CD8-positive, alpha-beta memory T cell (primary cell): ENCODE data around the gene KLHL3. TPM values are rescaled to one million over a fixed set of nuclear protein-coding genes. Genes with fewer than 3 reads are reported as not detected.
A peak's percentile ranks its signal among the peaks of the same experiment; 100 is the strongest.

Source experiments
- CTCF ChIA-PET: fragments of 350-600 bp; sonication (Branson Sonifier 250); formaldehyde crosslinking; loops from one replicate; lab custom pipeline; 2021; ENCODE audit warnings: antibody characterized with exemption; lab: Charles Lee
- POLR2A ChIA-PET: fragments of 350-600 bp; sonication (Branson Sonifier 250); formaldehyde crosslinking; loops from one replicate; lab custom pipeline; 2021; ENCODE audit warnings: antibody characterized with exemption; lab: Charles Lee
- DNase-seq, 5 donors: peaks; one replicate each; pipeline versions ENCODE4 v3.0.0 to v3.0.0-alpha.2; 2020 to 2022; ENCODE audit warnings: mixed read lengths in 1 of 5
- H3K27ac ChIP-seq: one replicate; pipeline ENCODE4 v1.7.0; 2013; ENCODE audit warnings: low read depth, mild to moderate bottlenecking, low read length, moderate library complexity
- H3K27me3 ChIP-seq: 2 replicates; pipeline ENCODE4 v1.7.0; 2013; ENCODE audit warnings: low read length, mild to moderate bottlenecking; ENCODE audit not compliant: insufficient read depth, poor library complexity, severe bottlenecking
- H3K36me3 ChIP-seq: 2 replicates; pipeline ENCODE4 v1.7.0; 2013; ENCODE audit warnings: mild to moderate bottlenecking, low read length, moderate library complexity; ENCODE audit not compliant: insufficient read depth
- H3K4me1 ChIP-seq: 2 replicates; pipeline ENCODE4 v1.7.0; 2013; ENCODE audit warnings: mild to moderate bottlenecking, low read length, moderate library complexity; ENCODE audit not compliant: insufficient read depth
- H3K4me3 ChIP-seq: 2 replicates; pipeline ENCODE4 v1.7.0; 2013; ENCODE audit warnings: mild to moderate bottlenecking, low read length
- H3K9me3 ChIP-seq: 2 replicates; pipeline ENCODE4 v1.7.0; 2013; ENCODE audit warnings: mild to moderate bottlenecking, low read length
- H3K27ac Mint-ChIP-seq, 8 donors: one replicate each; pipeline ENCODE4 v1.8.0; 2020 to 2021; ENCODE audit warnings: mixed read lengths in 8 of 8, mild to moderate bottlenecking in 6 of 8, inconsistent platforms in 3 of 8, moderate library complexity in 3 of 8
- H3K27me3 Mint-ChIP-seq, 2 donors: one replicate each; pipeline ENCODE4 v1.8.0; 2020 to 2021; ENCODE audit warnings: mixed read lengths in 2 of 2, mild to moderate bottlenecking in 1 of 2, moderate library complexity in 1 of 2
- H3K36me3 Mint-ChIP-seq, 3 donors: one replicate each; pipeline ENCODE4 v1.8.0; 2020 to 2021; ENCODE audit warnings: mixed read lengths in 3 of 3, inconsistent platforms in 1 of 3, mild to moderate bottlenecking in 1 of 3
- H3K4me1 Mint-ChIP-seq, 3 donors: one replicate each; pipeline ENCODE4 v1.8.0; 2020 to 2021; ENCODE audit warnings: mixed read lengths in 3 of 3, inconsistent platforms in 1 of 3, mild to moderate bottlenecking in 1 of 3
- H3K4me3 Mint-ChIP-seq, 7 donors: one replicate each; pipeline ENCODE4 v1.8.0; 2020 to 2021; ENCODE audit warnings: mixed read lengths in 7 of 7, mild to moderate bottlenecking in 6 of 7, moderate library complexity in 4 of 7, inconsistent platforms in 2 of 7
- H3K9me3 Mint-ChIP-seq, 5 donors: one replicate each; pipeline ENCODE4 v1.8.0; 2020 to 2022; ENCODE audit warnings: mixed read lengths in 5 of 5, mild to moderate bottlenecking in 3 of 5, moderate library complexity in 2 of 5, inconsistent platforms in 1 of 5
- polyA plus RNA-seq: library from polyadenylated mRNA; unstranded; fragments of 300-500 nt; fragmentation: Illumina TruSeq; gene quantifications from one replicate; pipeline ENCODE4 v1.2.3, GENCODE V29; 2021
- total RNA-seq, 2 experiments: library from RNA; stranded (reverse); gene quantifications; one replicate each; pipeline ENCODE4 v1.2.3, GENCODE V29; 2021

KLHL3 gene
- total and polyA plus RNA-seq, 3 experiments from 2014 or later: 2.7 to 3.4 (median 3.3) TPM

- H3K27ac Mint-ChIP-seq: peak overlapping the region in 3 of 8 donors; percentile 53 to 64 (median 55)
- H3K4me1 Mint-ChIP-seq: peaks cover 0 to 11% (median 0%) of the 10 kb centered on the region in 3 donors
- H3K4me1 ChIP-seq: peaks cover 58% of the 10 kb centered on the region
- no peaks in the 10 kb centered on the region for H3K36me3 ChIP-seq
- H3K4me3 Mint-ChIP-seq: no peak overlapping the region
- H3K9me3 Mint-ChIP-seq: no peaks in the 10 kb centered on the region
- peaks cover 1 to 9% (median 2%) of the 10 kb centered on the region in 3 donors for H3K36me3 Mint-ChIP-seq
- H3K4me3 ChIP-seq: peak overlapping the region; percentile 74
- no peaks in the 10 kb centered on the region for H3K27me3 Mint-ChIP-seq
- no peaks in the 10 kb centered on the region for H3K9me3 ChIP-seq
- H3K27ac ChIP-seq: no peak overlapping the region
- peak in 1 of 5 donors; percentile 7 for DNase-seq
- ChIA-PET CTCF (interaction anchor here (0.8 to 3.0 kb wide), 4 partner anchors 8 to 74 kb away, joined by 3 to 39 read pairs (median 5); no protein-coding TSS in a partner anchor), POLR2A (interaction anchor here (3.4 kb wide), 1 partner anchor 19 kb away, joined by 23 read pairs; the partner anchor contains the start of gene HNRNPA0)
- H3K27me3 ChIP-seq: no peaks in the 10 kb centered on the region
These were observed 1.6 kb downstream of the KLHL3 start for GRCh38 chr5:137734331-137734730.

- peaks cover 0 to 11% (median 0%) of the 10 kb centered on the region in 3 donors for H3K4me1 Mint-ChIP-seq
- no peak overlapping the region for H3K27ac ChIP-seq
- no peaks in the 10 kb centered on the region for H3K27me3 Mint-ChIP-seq
- no peak overlapping the region for H3K4me3 Mint-ChIP-seq
- no peaks in the 10 kb centered on the region for H3K27me3 ChIP-seq
- H3K36me3 Mint-ChIP-seq: peaks cover 1 to 9% (median 2%) of the 10 kb centered on the region in 3 donors
- CTCF ChIA-PET: interaction anchor here (0.8 to 2.4 kb wide), 3 partner anchors 8 to 74 kb away, joined by 3 to 10 read pairs (median 5); no protein-coding TSS in a partner anchor
- peak overlapping the region; percentile 74 for H3K4me3 ChIP-seq
- DNase-seq: no peak
- peaks cover 58% of the 10 kb centered on the region for H3K4me1 ChIP-seq
- H3K9me3 ChIP-seq: no peaks in the 10 kb centered on the region
- no peaks in the 10 kb centered on the region for H3K36me3 ChIP-seq
- H3K27ac Mint-ChIP-seq: peak overlapping the region in 1 of 8 donors; percentile 64
- POLR2A ChIA-PET: interaction anchor here (0.6 kb wide), 1 partner anchor 413 kb away, joined by 5 read pairs; no protein-coding TSS in a partner anchor
- no peaks in the 10 kb centered on the region for H3K9me3 Mint-ChIP-seq
These were observed 2.0 kb downstream of the KLHL3 start for GRCh38 chr5:137733922-137734321.

GRCh38 chr5:137733006-137733405 is 2.9 kb downstream of the KLHL3 start:
- no peaks in the 10 kb centered on the region for H3K27me3 Mint-ChIP-seq
- no peak overlapping the region for H3K27ac Mint-ChIP-seq
- peak overlapping the region in 1 of 7 donors; percentile 68 for H3K4me3 Mint-ChIP-seq
- peaks cover 0 to 11% (median 0%) of the 10 kb centered on the region in 3 donors for H3K4me1 Mint-ChIP-seq
- Histone ChIP-seq H3K4me3 (no peak overlapping the region), H3K27me3 (no peaks in the 10 kb centered on the region), H3K36me3 (no peaks in the 10 kb centered on the region), H3K9me3 (no peaks in the 10 kb centered on the region), H3K27ac (no peak overlapping the region), H3K4me1 (peaks cover 51% of the 10 kb centered on the region)
- ChIA-PET CTCF (interaction anchor here (1.3 to 2.4 kb wide), 3 partner anchors 10 to 73 kb away, joined by 3 to 10 read pairs (median 5); no protein-coding TSS in a partner anchor), POLR2A (no interaction called here)
- peaks cover 1 to 7% (median 2%) of the 10 kb centered on the region in 3 donors for H3K36me3 Mint-ChIP-seq
- H3K9me3 Mint-ChIP-seq: no peaks in the 10 kb centered on the region
- no peak for DNase-seq

- Mint-ChIP-seq H3K27me3 (no peaks in the 10 kb centered on the region), H3K9me3 (no peaks in the 10 kb centered on the region), H3K27ac (peak overlapping the region in 1 of 8 donors; percentile 1), H3K36me3 (peaks cover 1 to 5% (median 2%) of the 10 kb centered on the region in 3 donors), H3K4me1 (peaks cover 0 to 11% (median 0%) of the 10 kb centered on the region in 3 donors), H3K4me3 (no peak overlapping the region)
- ChIA-PET POLR2A (no interaction called here), CTCF (interaction anchor here (1.9 kb wide), 1 partner anchor 11 kb away, joined by 5 read pairs; no protein-coding TSS in a partner anchor)
- Histone ChIP-seq H3K36me3 (no peaks in the 10 kb centered on the region), H3K4me3 (no peak overlapping the region), H3K4me1 (peaks cover 33% of the 10 kb centered on the region), H3K9me3 (no peaks in the 10 kb centered on the region), H3K27ac (no peak overlapping the region), H3K27me3 (no peaks in the 10 kb centered on the region)
- DNase-seq: no peak
These were observed 4.7 kb downstream of the KLHL3 start for GRCh38 chr5:137731176-137731575.

GRCh38 chr5:137730336-137730735 is 5.6 kb downstream of the KLHL3 start:
- Mint-ChIP-seq H3K27ac (no peak overlapping the region), H3K4me1 (peaks cover 0 to 11% (median 0%) of the 10 kb centered on the region in 3 donors), H3K27me3 (no peaks in the 10 kb centered on the region), H3K9me3 (no peaks in the 10 kb centered on the region), H3K4me3 (no peak overlapping the region), H3K36me3 (peaks cover 1 to 5% (median 2%) of the 10 kb centered on the region in 3 donors)
- DNase-seq: no peak
- H3K4me1 ChIP-seq: peaks cover 29% of the 10 kb centered on the region
- H3K9me3 ChIP-seq: no peaks in the 10 kb centered on the region
- H3K36me3 ChIP-seq: no peaks in the 10 kb centered on the region
- ChIA-PET POLR2A (no interaction called here), CTCF (interaction anchor here (0.7 kb wide), 1 partner anchor 13 kb away, joined by 3 read pairs; no protein-coding TSS in a partner anchor)
- H3K27ac ChIP-seq: no peak overlapping the region
- no peaks in the 10 kb centered on the region for H3K27me3 ChIP-seq
- no peak overlapping the region for H3K4me3 ChIP-seq

GRCh38 chr5:137728048-137728447 is 7.8 kb downstream of the KLHL3 start:
- Histone ChIP-seq H3K27ac (no peak overlapping the region), H3K36me3 (no peaks in the 10 kb centered on the region), H3K27me3 (no peaks in the 10 kb centered on the region), H3K4me3 (no peak overlapping the region), H3K9me3 (no peaks in the 10 kb centered on the region), H3K4me1 (peaks cover 13% of the 10 kb centered on the region)
- Mint-ChIP-seq H3K4me3 (no peak overlapping the region), H3K36me3 (peaks cover 1 to 5% (median 2%) of the 10 kb centered on the region in 3 donors), H3K27ac (no peak overlapping the region), H3K9me3 (no peaks in the 10 kb centered on the region), H3K4me1 (no peaks in the 10 kb centered on the region), H3K27me3 (no peaks in the 10 kb centered on the region)
- DNase-seq: no peak
- POLR2A ChIA-PET: no interaction called here
- CTCF ChIA-PET: interaction anchor here (0.9 to 1.4 kb wide), 3 partner anchors 15 to 67 kb away, joined by 3 read pairs; no protein-coding TSS in a partner anchor

- DNase-seq: no peak
- Mint-ChIP-seq H3K27me3 (no peaks in the 10 kb centered on the region), H3K4me3 (no peak overlapping the region), H3K36me3 (peaks cover 1 to 5% (median 2%) of the 10 kb centered on the region in 3 donors), H3K4me1 (no peaks in the 10 kb centered on the region), H3K27ac (no peak overlapping the region), H3K9me3 (no peaks in the 10 kb centered on the region)
- H3K4me1 ChIP-seq: peaks cover 9% of the 10 kb centered on the region
- no peak overlapping the region for H3K27ac ChIP-seq
- H3K36me3 ChIP-seq: no peaks in the 10 kb centered on the region
- no peaks in the 10 kb centered on the region for H3K9me3 ChIP-seq
- H3K4me3 ChIP-seq: no peak overlapping the region
- H3K27me3 ChIP-seq: no peaks in the 10 kb centered on the region
- CTCF ChIA-PET: interaction anchor here (0.9 to 1.3 kb wide), 3 partner anchors 14 to 24 kb away, joined by 3 to 5 read pairs (median 3); no protein-coding TSS in a partner anchor
- POLR2A ChIA-PET: no interaction called here
These were observed 8.3 kb downstream of the KLHL3 start for GRCh38 chr5:137727623-137728022.

GRCh38 chr5:137724251-137724650 is 11.6 kb downstream of the KLHL3 start:
- Histone ChIP-seq H3K4me3 (no peak overlapping the region), H3K27ac (no peak overlapping the region), H3K4me1 (no peaks in the 10 kb centered on the region), H3K9me3 (no peaks in the 10 kb centered on the region), H3K36me3 (no peaks in the 10 kb centered on the region), H3K27me3 (no peaks in the 10 kb centered on the region)
- H3K4me3 Mint-ChIP-seq: no peak overlapping the region
- H3K27me3 Mint-ChIP-seq: no peaks in the 10 kb centered on the region
- H3K27ac Mint-ChIP-seq: no peak overlapping the region
- H3K36me3 Mint-ChIP-seq: peaks cover 0 to 9% (median 0%) of the 10 kb centered on the region in 3 donors
- DNase-seq: no peak
- no peaks in the 10 kb centered on the region for H3K9me3 Mint-ChIP-seq
- H3K4me1 Mint-ChIP-seq: no peaks in the 10 kb centered on the region
- CTCF ChIA-PET: interaction anchor here (1.1 kb wide), 1 partner anchor 64 kb away, joined by 3 read pairs; no protein-coding TSS in a partner anchor
- POLR2A ChIA-PET: no interaction called here
